Ramos (cell line): ENCODE measurements around the gene SHD.
"Not testable (repeated sequence)": the region's sequence is repeated elsewhere in the genome, so short reads cannot be mapped to it uniquely, and the experiment has no call there.

ENCODE experiments used
- in situ Hi-C: fragments of 300-500 bp; cut with MboI; formaldehyde crosslinking; loops from one replicate; pipeline ENCODE4 v1.14.3; 2022; ENCODE audit warnings: low sequenced_read_pairs; ENCODE audit not compliant: unreplicated experiment

SHD gene

GRCh38 chr19:4322942-4323665, 44.0 kb downstream of the SHD start:
- in situ Hi-C loops: no loop called here

- in situ Hi-C loops: no loop called here
Measured at GRCh38 chr19:4323692-4324091, 44.6 kb downstream of the SHD start.

DNA sequence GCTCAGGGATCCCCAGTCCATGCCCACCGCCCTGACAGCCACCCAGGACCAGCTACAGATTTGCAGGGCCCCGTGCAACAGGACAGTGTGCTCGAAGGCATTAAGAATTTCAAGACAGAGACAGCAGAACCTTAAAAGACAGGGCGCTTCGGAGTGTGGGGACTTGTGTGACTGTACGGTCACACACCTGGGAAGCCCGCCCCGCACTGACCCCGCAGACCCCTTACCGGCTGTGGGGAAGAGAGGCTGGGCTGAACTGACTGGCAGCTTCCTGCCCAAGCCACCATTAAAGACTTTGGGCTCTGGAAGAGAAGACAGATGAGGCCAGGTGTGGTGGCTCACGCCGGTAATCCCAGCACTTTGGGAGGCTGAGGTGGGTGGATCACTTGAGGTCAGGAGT, 45.2 kb downstream of the SHD start:
- in situ Hi-C loops: no loop called here

DNA sequence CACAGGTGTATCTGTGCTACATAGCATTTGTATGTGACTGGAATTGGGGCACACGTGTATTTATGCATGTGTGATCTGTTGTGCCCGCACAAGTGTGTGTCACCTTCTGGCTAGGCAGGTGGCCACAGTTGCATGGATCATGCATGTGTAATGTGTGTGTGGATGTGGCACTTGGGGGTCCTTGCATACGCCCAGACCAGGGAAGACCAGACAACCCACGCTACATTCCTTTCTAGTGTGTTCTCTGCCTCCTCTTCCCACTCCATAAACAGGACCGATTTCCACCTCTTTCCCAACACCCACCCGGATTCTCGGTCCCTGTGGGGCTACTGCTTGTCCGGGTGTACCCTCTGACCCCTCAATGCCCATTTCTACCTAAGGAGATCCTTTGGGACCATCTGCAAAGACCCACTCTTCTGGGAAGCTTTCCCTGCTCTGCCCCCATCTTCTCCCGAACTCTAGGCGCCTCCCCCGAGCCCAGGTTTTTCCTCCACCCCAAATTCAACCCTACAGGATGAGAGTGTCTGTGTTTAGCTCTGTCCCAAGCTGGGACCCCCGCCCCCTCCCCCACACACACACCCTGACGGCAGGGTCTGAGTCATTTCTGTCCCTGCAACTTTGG, 47.3 kb downstream of the SHD start:
- in situ Hi-C loops: no loop called here

GRCh38 chr19:4326837-4327251, 47.8 kb downstream of the SHD start:
- in situ Hi-C loops: no loop called here

- in situ Hi-C loops: no loop called here
Measured at GRCh38 chr19:4327252-4327876, 48.3 kb downstream of the SHD start.

DNA sequence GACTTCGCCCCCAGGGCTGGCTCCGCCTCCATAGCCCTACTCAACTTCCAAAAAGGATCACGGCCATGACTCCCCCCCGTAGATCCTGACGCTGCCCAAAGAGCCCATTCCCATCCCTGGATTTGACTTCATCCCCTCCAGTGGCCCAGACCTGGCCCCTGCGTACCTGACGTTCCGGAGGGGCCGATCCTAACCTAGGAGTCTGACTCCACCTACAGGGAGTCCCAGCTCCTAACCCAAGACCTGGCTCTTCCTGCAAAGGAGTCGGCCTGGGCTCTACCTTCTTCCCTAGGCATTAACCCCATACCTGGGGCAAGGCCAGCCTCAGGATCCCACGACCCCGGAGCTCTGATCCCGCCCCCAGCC, 48.8 kb downstream of the SHD start:
- in situ Hi-C loops: no loop called here

GRCh38 chr19:4328243-4328990, 49.4 kb downstream of the SHD start:
- in situ Hi-C loops: no loop called here

- in situ Hi-C loops: not testable (repeated sequence)
Measured at GRCh38 chr19:4328991-4329681, 50.1 kb downstream of the SHD start.

DNA sequence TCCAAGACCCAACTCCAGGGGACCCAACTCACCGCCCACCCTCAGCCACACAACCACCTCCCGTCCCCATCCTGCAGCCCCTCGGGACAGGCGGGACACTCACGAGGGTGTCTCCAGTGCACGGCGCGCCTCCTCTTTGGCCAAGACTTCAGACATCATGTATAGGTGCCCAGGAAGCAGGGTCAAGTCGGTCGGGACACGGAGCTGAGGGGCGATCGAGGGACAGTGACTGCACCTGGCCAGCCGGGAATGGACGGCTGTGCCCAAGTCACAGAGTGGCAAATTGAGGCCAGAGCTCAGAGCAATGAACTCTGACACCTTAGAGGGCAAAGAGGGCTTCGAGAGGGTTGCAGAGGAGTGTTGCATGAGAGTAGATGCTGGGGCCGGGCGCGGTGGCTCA, 50.8 kb downstream of the SHD start:
- in situ Hi-C loops: no loop called here

DNA sequence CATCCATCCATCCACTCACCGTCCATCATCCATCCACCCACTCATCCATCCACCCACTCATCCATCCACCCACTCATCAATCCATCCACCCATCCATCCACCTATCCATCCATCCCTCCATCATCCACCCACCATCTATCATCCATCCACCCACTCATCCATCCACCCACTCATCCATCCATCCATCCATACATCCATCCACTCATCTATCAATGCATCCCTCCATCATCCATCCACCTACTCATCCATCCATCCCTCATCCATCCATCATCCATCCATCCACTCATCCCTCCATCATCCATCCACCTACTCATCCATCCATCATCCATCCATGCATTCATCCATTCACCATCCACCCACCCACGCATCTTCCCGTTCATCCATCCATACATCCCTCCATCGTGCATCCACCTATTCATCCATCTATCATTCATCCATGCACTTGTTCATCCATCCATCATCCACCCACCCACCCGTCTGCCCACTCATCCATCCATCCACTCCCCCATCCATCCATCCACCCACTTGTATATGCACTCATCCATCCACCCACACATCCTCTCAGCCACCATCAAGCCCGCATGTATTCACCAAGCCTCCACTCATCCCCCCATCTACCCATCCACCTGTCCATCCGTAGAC, 56.0 kb downstream of the SHD start:
- in situ Hi-C loops: no loop called here

DNA sequence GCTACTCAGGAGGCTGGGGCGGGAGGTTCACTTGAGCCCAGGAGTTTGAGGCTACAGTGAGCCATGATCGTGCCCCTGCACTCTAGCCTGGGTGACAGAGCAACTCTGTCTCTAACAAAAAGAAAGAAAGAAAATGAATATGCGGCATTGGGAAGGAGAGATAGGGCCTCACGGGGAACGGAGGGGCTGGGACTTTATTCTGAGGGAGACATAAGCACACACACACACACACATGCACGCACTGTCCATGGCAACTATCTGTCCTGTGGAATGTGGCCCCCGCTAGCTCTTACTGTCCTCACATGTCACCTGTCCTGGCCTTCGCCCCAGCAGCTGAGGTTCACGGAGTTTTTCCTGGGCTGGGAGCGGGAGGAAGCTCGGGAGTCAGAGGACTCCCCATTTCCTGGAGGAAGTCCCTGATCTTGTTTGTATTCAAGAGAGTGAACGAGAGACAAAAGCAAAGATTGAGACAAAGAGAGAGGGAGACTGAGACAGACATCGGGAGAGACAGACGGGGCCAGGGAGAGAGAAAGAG, 58.9 kb downstream of the SHD start:
- in situ Hi-C loops: no loop called here

GRCh38 chr19:4338441-4339355, 59.6 kb downstream of the SHD start, which contains the start of gene STAP2:
Gene STAP2 (minus strand): TSS chr19:4338827. CDS start chr19:4338753, 74 bp downstream.
- in situ Hi-C loops: no loop called here
